ENCODE data around the gene TMC8.

The TMC8 gene

DNA sequence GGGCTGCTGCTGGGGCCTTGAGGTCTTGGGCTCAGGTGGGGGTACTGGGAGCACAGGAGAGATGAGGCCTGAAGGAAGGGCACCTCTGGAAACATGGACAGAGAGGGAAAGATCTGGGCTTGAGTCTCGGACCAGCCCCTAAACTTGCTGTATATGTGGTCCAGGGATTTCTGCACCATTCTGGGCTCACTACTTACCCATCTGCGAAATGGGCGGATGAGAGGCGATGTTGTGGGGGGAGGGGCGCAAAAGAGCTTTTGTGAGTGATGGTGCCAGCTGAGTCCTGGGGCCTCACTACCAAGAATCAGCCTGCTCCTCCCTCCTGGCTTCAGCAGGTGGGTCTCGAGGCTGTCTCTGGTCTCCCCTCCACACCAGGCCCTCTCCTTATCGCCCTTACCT, 15.9 kb downstream of the TMC8 start:
- no peak overlapping the region for H2AFZ ChIP-seq (ENCODE audit: low read depth, low read length)
- no peaks in the 10 kb centered on the region for H4K20me1 ChIP-seq (ENCODE audit: insufficient read depth, low read length)
- H3K4me3 ChIP-seq (ENCODE audit: low read length), result peak overlapping the region; percentile 37
- peaks cover 5% of the 10 kb centered on the region for H3K36me3 ChIP-seq (replicated peaks; ENCODE audit: low read depth, low read length)
- H3K27me3 ChIP-seq (ENCODE audit: low read depth, low read length), result no peaks in the 10 kb centered on the region
- peak overlapping the region; percentile 79 for H3K9ac ChIP-seq (ENCODE audit: low read length)
- peaks cover 6% of the 10 kb centered on the region; the same call in 1 of the 2 replicates for H3K79me2 ChIP-seq (ENCODE audit: low read length)
- H3K27ac ChIP-seq (ENCODE audit: low read length), result peak overlapping the region; percentile 94
- peaks cover 93% of the 10 kb centered on the region for H3K4me1 ChIP-seq (ENCODE audit: low read length)
- peak overlapping the region; percentile 71 for H3K4me2 ChIP-seq (ENCODE audit: low read length)
- no peak for TF ChIP-seq CTCF (IDR thresholded peaks at IDR 0.05; ENCODE audit: low read depth, low read length)
- TF ChIP-seq EZH2phosphoT487 (IDR thresholded peaks at IDR 0.05; ENCODE audit: low read depth), result no peak
- no peaks in the 10 kb centered on the region for H3K9me3 ChIP-seq (ENCODE audit: insufficient read depth, low read length)

DNA sequence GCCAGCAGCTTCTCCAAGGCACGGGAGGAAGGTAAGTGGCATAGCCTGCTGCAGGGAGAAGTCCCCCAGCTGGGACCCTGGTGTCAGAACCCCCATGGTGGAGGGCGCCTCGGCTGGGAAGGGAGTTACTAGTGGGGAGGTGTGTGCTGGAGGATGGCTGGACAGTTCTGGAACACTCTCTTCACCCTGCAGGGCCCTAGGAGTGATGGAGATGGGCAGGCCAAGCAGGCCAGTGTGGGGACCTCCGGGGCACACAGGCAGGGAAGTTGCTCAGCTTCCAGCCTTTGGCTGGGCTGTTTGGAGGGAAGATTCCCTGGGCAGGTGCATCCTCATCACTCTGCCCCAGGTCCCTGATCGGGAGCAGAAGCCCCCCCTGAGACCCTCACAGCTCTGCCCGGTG, 16.3 kb downstream of the TMC8 start:
- H3K4me1 ChIP-seq (ENCODE audit: low read length), result peaks cover 93% of the 10 kb centered on the region
- no peaks in the 10 kb centered on the region for H4K20me1 ChIP-seq (ENCODE audit: insufficient read depth, low read length)
- peak overlapping the region; percentile 94 for H3K27ac ChIP-seq (ENCODE audit: low read length)
- peaks cover 6% of the 10 kb centered on the region; the same call in 1 of the 2 replicates for H3K79me2 ChIP-seq (ENCODE audit: low read length)
- TF ChIP-seq EZH2phosphoT487 (IDR thresholded peaks at IDR 0.05; ENCODE audit: low read depth), result no peak
- no peak for TF ChIP-seq CTCF (IDR thresholded peaks at IDR 0.05; ENCODE audit: low read depth, low read length)
- peaks cover 5% of the 10 kb centered on the region for H3K36me3 ChIP-seq (replicated peaks; ENCODE audit: low read depth, low read length)
- H3K27me3 ChIP-seq (ENCODE audit: low read depth, low read length), result no peaks in the 10 kb centered on the region
- no peak overlapping the region for H2AFZ ChIP-seq (ENCODE audit: low read depth, low read length)
- peak overlapping the region; percentile 79 for H3K9ac ChIP-seq (ENCODE audit: low read length)
- H3K9me3 ChIP-seq (ENCODE audit: insufficient read depth, low read length), result no peaks in the 10 kb centered on the region
- peak overlapping the region; percentile 71 for H3K4me2 ChIP-seq (ENCODE audit: low read length)
- H3K4me3 ChIP-seq (ENCODE audit: low read length), result peak overlapping the region; percentile 37

DNA sequence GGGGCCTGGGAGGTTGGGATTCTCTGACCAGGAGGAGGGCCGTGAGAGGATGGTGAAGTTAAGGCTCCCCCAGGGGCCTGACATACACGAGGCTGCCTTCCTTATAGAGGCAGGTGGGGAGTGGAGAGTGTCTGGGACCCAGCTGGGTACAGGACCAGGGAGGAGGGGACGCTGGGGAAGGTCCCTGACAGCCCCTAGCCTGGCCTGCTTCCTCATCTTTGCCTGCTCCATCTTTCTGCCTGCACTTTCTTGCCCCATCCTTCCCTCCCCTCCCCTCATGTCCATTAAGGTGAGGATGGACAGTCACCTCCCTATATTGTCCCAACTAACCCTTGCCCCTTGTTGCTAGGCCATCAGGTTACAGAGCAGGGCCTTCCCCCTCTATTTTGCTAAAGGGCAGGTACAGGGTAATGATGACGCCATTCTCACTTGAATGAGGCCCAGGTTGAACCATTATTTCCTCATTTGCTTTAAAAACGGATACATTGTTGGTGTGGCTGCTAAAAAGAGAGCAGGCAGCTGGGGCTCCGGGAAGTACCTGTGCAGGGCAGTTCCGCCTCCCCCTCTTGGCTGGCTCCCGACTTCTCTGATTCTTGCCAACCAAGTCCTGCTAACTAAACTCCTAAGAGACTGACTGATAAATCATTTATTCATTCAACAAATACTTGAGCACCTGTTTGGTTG, 16.9 kb downstream of the TMC8 start:
- Histone ChIP-seq H2AFZ (ENCODE audit: low read depth, low read length) (no peak overlapping the region), H3K4me1 (ENCODE audit: low read length) (peaks cover 93% of the 10 kb centered on the region), H3K4me3 (ENCODE audit: low read length) (peak overlapping the region; percentile 47), H3K79me2 (ENCODE audit: low read length) (peaks cover 6% of the 10 kb centered on the region; the same call in 1 of the 2 replicates), H3K27me3 (ENCODE audit: low read depth, low read length) (no peaks in the 10 kb centered on the region), H3K4me2 (ENCODE audit: low read length) (peak overlapping the region; percentile 71), H3K27ac (ENCODE audit: low read length) (peak overlapping the region; percentile 94), H3K9me3 (ENCODE audit: insufficient read depth, low read length) (no peaks in the 10 kb centered on the region), H3K9ac (ENCODE audit: low read length) (peak overlapping the region; percentile 79), H3K36me3 (replicated peaks; ENCODE audit: low read depth, low read length) (peaks cover 3% of the 10 kb centered on the region), H4K20me1 (ENCODE audit: insufficient read depth, low read length) (no peaks in the 10 kb centered on the region)
- TF ChIP-seq CTCF (IDR thresholded peaks at IDR 0.05; ENCODE audit: low read depth, low read length), result no peak
- TF ChIP-seq EZH2phosphoT487 (IDR thresholded peaks at IDR 0.05; ENCODE audit: low read depth), result no peak

DNA sequence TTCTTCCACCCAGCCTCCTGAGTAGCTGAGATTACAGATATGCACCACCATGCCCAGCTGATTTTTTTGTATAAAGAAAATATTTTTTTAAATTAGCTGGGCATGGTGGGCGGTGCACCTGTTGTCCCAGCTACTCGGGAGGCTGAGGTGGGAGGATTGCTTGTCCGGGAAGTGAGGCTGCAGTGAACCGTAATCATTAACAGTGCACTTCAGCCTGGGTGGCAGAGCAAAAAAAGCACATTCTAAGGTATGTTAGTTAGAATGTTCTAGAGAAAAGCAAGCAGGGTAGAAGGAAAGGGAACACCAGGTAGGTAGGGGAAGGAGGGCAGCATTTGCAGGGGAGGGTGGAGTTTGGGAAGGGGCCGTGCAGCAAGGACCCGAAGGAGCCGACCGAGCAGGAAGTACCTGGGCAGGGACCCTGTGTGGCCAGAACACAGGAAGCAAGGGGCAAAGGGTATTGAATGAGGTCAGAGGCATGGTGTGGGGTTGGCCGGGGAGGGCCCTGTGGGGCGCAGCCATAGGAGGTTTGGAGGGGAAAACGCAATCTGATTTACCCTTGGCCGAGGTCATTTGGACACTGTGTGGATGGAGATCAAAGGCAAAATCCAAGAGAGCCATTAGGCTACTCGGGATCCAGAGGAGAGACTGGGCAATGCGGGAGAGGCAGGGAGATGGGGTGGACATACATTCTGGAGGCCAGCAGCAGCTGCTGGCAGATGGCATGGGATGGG, 17.9 kb downstream of the TMC8 start:
- Histone ChIP-seq H3K27me3 (ENCODE audit: low read depth, low read length) (no peaks in the 10 kb centered on the region), H3K4me2 (ENCODE audit: low read length) (peak overlapping the region; percentile 71)

More for the DNA sequence above, 17.9 kb downstream of the TMC8 start:
- H3K4me3 ChIP-seq (ENCODE audit: low read length), result peak overlapping the region; percentile 47
- H3K27ac ChIP-seq (ENCODE audit: low read length), result peak overlapping the region; percentile 94
- H3K9me3 ChIP-seq (ENCODE audit: insufficient read depth, low read length), result no peaks in the 10 kb centered on the region
- TF ChIP-seq CTCF (IDR thresholded peaks at IDR 0.05; ENCODE audit: low read depth, low read length) (no peak), EZH2phosphoT487 (IDR thresholded peaks at IDR 0.05; ENCODE audit: low read depth) (no peak)
- H3K79me2 ChIP-seq (ENCODE audit: low read length), result peaks cover 6% of the 10 kb centered on the region; the same call in 1 of the 2 replicates
- peaks cover 96% of the 10 kb centered on the region for H3K4me1 ChIP-seq (ENCODE audit: low read length)
- H4K20me1 ChIP-seq (ENCODE audit: insufficient read depth, low read length), result no peaks in the 10 kb centered on the region
- peak overlapping the region; percentile 79 for H3K9ac ChIP-seq (ENCODE audit: low read length)
- no peaks in the 10 kb centered on the region for H3K36me3 ChIP-seq (replicated peaks; ENCODE audit: low read depth, low read length)
- no peak overlapping the region for H2AFZ ChIP-seq (ENCODE audit: low read depth, low read length)

All from OCI-LY3 (cell line).